K562 (cell line): Measurements from ENCODE around the gene FAM20B. TPM values are rescaled to one million over a fixed set of nuclear protein-coding genes. Genes with fewer than 3 reads are reported as not detected.

Experiments used
- ARID1B ChIP-seq: fragments of 450-650 bp; IDR thresholded peaks from 2 replicates; pipeline ENCODE4 v1.6.1; 2016; ENCODE audit warnings: antibody characterized with exemption, mild to moderate bottlenecking, inconsistent platforms
- CSDE1 ChIP-seq, 2 experiments: fragments of 450-650 bp; IDR thresholded peaks; 2 replicates each; pipeline ENCODE4 v1.6.1; 2016; ENCODE audit warnings: mild to moderate bottlenecking in 1 of 2
- E4F1 ChIP-seq: fragments of 250-450 bp; sonication (Bioruptor Pico); IDR thresholded peaks from 2 replicates; pipeline ENCODE4 v1.5.0; 2021; ENCODE audit warnings: mild to moderate bottlenecking, borderline replicate concordance
- HES1 ChIP-seq: fragments of 450-650 bp; IDR thresholded peaks from 2 replicates; pipeline ENCODE4 v1.6.1; 2016; ENCODE audit warnings: low read depth, mild to moderate bottlenecking, moderate library complexity
- MTA3 ChIP-seq: fragments of 450-650 bp; formaldehyde crosslinking; IDR thresholded peaks from 2 replicates; pipeline ENCODE4 v1.6.1; 2017; ENCODE audit warnings: mild to moderate bottlenecking, borderline replicate concordance
- NFRKB ChIP-seq: fragments of 450-650 bp; IDR thresholded peaks from 2 replicates; pipeline ENCODE4 v1.6.1; 2016; ENCODE audit warnings: low read depth
- SOX6 ChIP-seq: fragments of 450-650 bp; IDR thresholded peaks from 2 replicates; pipeline ENCODE4 v1.6.1; 2014; ENCODE audit warnings: mild to moderate bottlenecking
- ZNF551 ChIP-seq: fragments of 250-450 bp; sonication (Bioruptor Pico); IDR thresholded peaks from 2 replicates; pipeline ENCODE4 v1.5.0; 2021; ENCODE audit warnings: mild to moderate bottlenecking, moderate library complexity
- polyA plus RNA-seq, 8 experiments: library from polyadenylated mRNA; depleted of rRNA in 4 of 8; stranded (reverse) in 5 of 8; unstranded in 3 of 8; fragments of >200 nt; fragmentation: Nextera tagmentation in 2 of 8; fragmentation: Illumina TruSeq in 1 of 8; extraction: Ambion mirVana in 2 of 8; extraction: Trizol in 1 of 8; gene quantifications; 2 replicates each; pipeline versions ENCODE4 v1.2.1 to v1.2.3, GENCODE V29; 2011 to 2014; ENCODE audit warnings: inconsistent platforms in 1 of 8, missing spikeins in 1 of 8
- total RNA-seq, 7 experiments: library from RNA; depleted of rRNA in 6 of 7; stranded (reverse); fragments of >200 nt in 6 of 7; fragmentation: Illumina TruSeq in 2 of 7; extraction: Trizol in 2 of 7; gene quantifications; 2 replicates each; pipeline versions ENCODE4 v1.2.1 to v1.2.3, GENCODE V29; 2011 to 2021; ENCODE audit warnings: low replicate concordance in 1 of 7
- TF ChIP-seq, protein P1 (sequence below): fragments of 450-650 bp; formaldehyde crosslinking; IDR thresholded peaks from 2 replicates; pipeline ENCODE4 v1.4.0; 2020; ENCODE audit warnings: mild to moderate bottlenecking

Gene FAM20B
- total and polyA plus RNA-seq, 9 of the 15 experiments (the other 6 are each of a cell fraction or from before 2014, with no cell fraction given): 7.2 to 67.5 (median 42.9) TPM

- TF ChIP-seq, protein P1, sequence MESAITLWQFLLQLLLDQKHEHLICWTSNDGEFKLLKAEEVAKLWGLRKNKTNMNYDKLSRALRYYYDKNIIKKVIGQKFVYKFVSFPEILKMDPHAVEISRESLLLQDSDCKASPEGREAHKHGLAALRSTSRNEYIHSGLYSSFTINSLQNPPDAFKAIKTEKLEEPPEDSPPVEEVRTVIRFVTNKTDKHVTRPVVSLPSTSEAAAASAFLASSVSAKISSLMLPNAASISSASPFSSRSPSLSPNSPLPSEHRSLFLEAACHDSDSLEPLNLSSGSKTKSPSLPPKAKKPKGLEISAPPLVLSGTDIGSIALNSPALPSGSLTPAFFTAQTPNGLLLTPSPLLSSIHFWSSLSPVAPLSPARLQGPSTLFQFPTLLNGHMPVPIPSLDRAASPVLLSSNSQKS (CRISPR knock-in tag): no peak
- TF ChIP-seq HES1 (no peak), ARID1B (peak; percentile 71), CSDE1 (IDR thresholded peaks at IDR 0.05) (no peak), SOX6 (peak; percentile 96), ZNF551 (no peak), E4F1 (no peak), MTA3 (0 out of 2 replicates have a peak, but pooled peaks have one; percentile 41), NFRKB (no peak)
- TF ChIP-seq, all 486 proteins: peak for 22
Measured at GRCh38 chr1:179052776-179053175, 27.1 kb downstream of the FAM20B start (continued).
